ENCODE results near the gene RASD1. TPM values are rescaled to one million over a fixed set of nuclear protein-coding genes. Genes with fewer than 3 reads are reported as not detected.
A peak's percentile ranks its signal among the peaks of the same experiment; 100 is the strongest.

The RASD1 gene
- total RNA-seq (1 to 10 TPM; 3.2 to 6.8 TPM), polyA plus RNA-seq (ENCODE audit: insufficient read length in 2 of 2) (10 to 100 TPM; 13.5 to 14.6 TPM)
- long read RNA-seq, donor 1, transcript RASD1-201 (2 exons, 1,746 nt): major isoform, 6 of 6 reads
- long read RNA-seq, donor 1, partial matches to known transcripts: 0 of 6 reads
- long read RNA-seq, donor 1, other reads (novel, unspliced or antisense): 0 of 6 reads
- long read RNA-seq, donor 2, partial matches to known transcripts: 0 of 1 reads
- long read RNA-seq, donor 2, other reads (novel, unspliced or antisense): 0 of 1 reads
- long read RNA-seq, donor 3, transcript RASD1-201 (2 exons, 1,746 nt): major isoform, 6 of 6 reads
- long read RNA-seq, donor 3, partial matches to known transcripts: 0 of 6 reads
- long read RNA-seq, donor 3, other reads (novel, unspliced or antisense): 0 of 6 reads
- long read RNA-seq, donor 4: 0 reads

- H3K4me1 ChIP-seq (ENCODE audit: control insufficient read depth, insufficient read depth, low read length): peaks cover 42% of the 10 kb centered on the region
- H3K9me3 ChIP-seq (ENCODE audit: control insufficient read depth, insufficient read depth, low read length): no peaks in the 10 kb centered on the region
- H3K27me3 ChIP-seq (ENCODE audit: control insufficient read depth, insufficient read depth, low read length): no peaks in the 10 kb centered on the region
- under 1% methylated on average over 90 of the region's 93 CpGs for WGBS (ENCODE audit: insufficient coverage)
- peak within 1 kb of the TSS; percentile 56 for H3K4me3 ChIP-seq (ENCODE audit: low read depth, low read length)
- peaks cover 22% of the 10 kb centered on the region for H3K36me3 ChIP-seq (ENCODE audit: control insufficient read depth, insufficient read depth, low read length)
- DNase-seq (ENCODE audit: low read depth in 4 of 6, low spot score in 6 of 6): peak in 5 of 6 donors; percentile 64 to 95 (median 67)
- H3K27ac ChIP-seq (ENCODE audit: low read depth, low read length): peak within 1 kb of the TSS; percentile 81
Measured at GRCh38 chr17:17496189-17497064, at the start of gene RASD1. Gene RASD1, minus strand, starts transcription at chr17:17496395. Its CDS starts 214 bp downstream, at chr17:17496181.

DNA sequence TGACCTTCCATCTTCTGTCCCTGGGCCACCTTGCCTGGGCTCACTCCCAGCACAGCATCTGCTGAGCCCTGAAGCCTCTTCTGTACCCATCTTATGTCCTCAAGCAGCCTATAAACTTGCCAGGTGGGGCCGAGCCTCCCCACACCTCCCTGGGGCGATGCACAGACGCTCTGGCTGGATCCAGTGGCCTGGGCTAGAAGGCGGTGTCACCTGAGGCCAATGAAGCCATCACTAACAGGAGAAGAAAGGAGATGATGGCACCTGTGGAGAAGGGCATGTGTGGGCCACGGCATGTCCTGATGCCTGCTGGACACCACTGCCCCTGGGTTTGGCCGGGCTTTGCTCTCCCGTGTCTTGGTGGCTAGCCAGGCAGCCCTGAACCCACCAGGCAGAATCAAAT is 49.8 kb upstream of the RASD1 start:
- no peak for DNase-seq (ENCODE audit: low read depth in 4 of 6, low spot score in 6 of 6)
- H3K27ac ChIP-seq (ENCODE audit: low read depth, low read length): no peak overlapping the region
- H3K9me3 ChIP-seq (ENCODE audit: control insufficient read depth, insufficient read depth, low read length): no peaks in the 10 kb centered on the region
- no peaks in the 10 kb centered on the region for H3K27me3 ChIP-seq (ENCODE audit: control insufficient read depth, insufficient read depth, low read length)
- H3K4me3 ChIP-seq (ENCODE audit: low read depth, low read length): no peak overlapping the region
- H3K36me3 ChIP-seq (ENCODE audit: control insufficient read depth, insufficient read depth, low read length): peaks cover 28% of the 10 kb centered on the region
- 83% methylated on average over 5 of the region's 7 CpGs for WGBS (ENCODE audit: insufficient coverage)
- peaks cover 31% of the 10 kb centered on the region for H3K4me1 ChIP-seq (ENCODE audit: control insufficient read depth, insufficient read depth, low read length)

- Histone ChIP-seq H3K36me3 (ENCODE audit: control insufficient read depth, insufficient read depth, low read length) (peaks cover 28% of the 10 kb centered on the region), H3K4me1 (ENCODE audit: control insufficient read depth, insufficient read depth, low read length) (peaks cover 38% of the 10 kb centered on the region), H3K27ac (ENCODE audit: low read depth, low read length) (no peak overlapping the region), H3K9me3 (ENCODE audit: control insufficient read depth, insufficient read depth, low read length) (no peaks in the 10 kb centered on the region), H3K4me3 (ENCODE audit: low read depth, low read length) (no peak overlapping the region), H3K27me3 (ENCODE audit: control insufficient read depth, insufficient read depth, low read length) (no peaks in the 10 kb centered on the region)
- 95% methylated on average over 16 of the region's 20 CpGs for WGBS (ENCODE audit: insufficient coverage)
- DNase-seq (ENCODE audit: low read depth in 4 of 6, low spot score in 6 of 6): no peak
Measured at GRCh38 chr17:17545031-17545820, 49.0 kb upstream of the RASD1 start.

DNA sequence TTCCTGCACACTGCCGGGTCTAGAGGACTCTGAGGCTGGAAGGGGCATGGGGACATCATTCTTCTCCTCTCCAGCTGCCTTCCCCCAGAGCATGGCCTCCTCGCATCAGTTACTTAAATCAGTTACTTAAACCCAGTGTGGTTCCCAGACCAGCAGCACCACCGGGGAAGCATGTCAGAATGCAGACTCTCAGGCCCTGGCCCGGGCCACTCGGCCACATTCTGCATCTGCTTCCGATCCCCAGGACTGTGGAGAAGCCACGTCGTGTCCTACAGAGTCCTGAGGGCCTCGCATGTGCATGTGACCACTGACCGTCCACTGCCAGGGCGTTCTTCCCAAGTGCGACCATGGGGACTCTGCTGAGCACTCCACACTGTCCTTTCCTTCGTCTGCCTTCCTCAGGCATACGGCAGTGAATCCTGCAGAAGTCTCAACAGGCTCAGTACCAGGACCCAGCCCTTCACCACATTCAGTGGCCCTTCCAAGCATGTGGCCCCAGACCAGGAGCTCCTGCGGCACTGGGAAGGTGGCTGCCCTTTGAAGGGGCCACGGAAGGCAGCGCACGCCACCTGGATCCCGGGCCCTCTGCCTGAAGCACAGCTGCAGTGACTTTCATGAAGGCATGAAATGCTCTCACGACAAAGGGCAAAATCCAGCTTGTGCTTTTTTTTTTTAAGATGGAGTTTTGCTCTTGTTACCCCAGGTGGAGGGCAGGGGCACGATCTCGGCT is 46.9 kb upstream of the RASD1 start:
- Histone ChIP-seq H3K27me3 (ENCODE audit: control insufficient read depth, insufficient read depth, low read length) (no peaks in the 10 kb centered on the region), H3K4me1 (ENCODE audit: control insufficient read depth, insufficient read depth, low read length) (peaks cover 45% of the 10 kb centered on the region), H3K36me3 (ENCODE audit: control insufficient read depth, insufficient read depth, low read length) (peaks cover 24% of the 10 kb centered on the region), H3K27ac (ENCODE audit: low read depth, low read length) (no peak overlapping the region), H3K9me3 (ENCODE audit: control insufficient read depth, insufficient read depth, low read length) (no peaks in the 10 kb centered on the region), H3K4me3 (ENCODE audit: low read depth, low read length) (no peak overlapping the region)
- 94% methylated on average over 22 of the region's 22 CpGs for WGBS (ENCODE audit: insufficient coverage)
- DNase-seq (ENCODE audit: low read depth in 4 of 6, low spot score in 6 of 6): no peak

DNA sequence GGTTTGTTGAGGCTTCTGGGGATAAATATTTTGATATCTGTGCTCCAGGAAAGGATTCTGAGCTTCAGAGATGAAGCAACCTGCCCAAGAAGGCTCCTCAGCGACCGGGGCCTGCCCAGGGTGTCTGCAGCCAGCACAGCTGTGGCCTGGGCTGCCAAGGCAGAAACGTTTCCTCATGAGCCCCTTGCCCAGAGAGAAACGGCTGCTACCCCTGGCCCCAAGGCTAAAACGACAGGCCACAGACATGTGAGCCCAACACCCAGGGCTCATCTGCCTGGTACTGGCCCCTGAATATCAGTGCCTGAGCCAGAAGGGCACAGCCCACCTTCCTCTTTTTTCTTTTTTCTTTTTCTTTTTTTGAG is 45.4 kb upstream of the RASD1 start:
- WGBS (ENCODE audit: insufficient coverage): 73% methylated on average over 5 of the region's 5 CpGs
- H3K27ac ChIP-seq (ENCODE audit: low read depth, low read length): no peak overlapping the region

DNA sequence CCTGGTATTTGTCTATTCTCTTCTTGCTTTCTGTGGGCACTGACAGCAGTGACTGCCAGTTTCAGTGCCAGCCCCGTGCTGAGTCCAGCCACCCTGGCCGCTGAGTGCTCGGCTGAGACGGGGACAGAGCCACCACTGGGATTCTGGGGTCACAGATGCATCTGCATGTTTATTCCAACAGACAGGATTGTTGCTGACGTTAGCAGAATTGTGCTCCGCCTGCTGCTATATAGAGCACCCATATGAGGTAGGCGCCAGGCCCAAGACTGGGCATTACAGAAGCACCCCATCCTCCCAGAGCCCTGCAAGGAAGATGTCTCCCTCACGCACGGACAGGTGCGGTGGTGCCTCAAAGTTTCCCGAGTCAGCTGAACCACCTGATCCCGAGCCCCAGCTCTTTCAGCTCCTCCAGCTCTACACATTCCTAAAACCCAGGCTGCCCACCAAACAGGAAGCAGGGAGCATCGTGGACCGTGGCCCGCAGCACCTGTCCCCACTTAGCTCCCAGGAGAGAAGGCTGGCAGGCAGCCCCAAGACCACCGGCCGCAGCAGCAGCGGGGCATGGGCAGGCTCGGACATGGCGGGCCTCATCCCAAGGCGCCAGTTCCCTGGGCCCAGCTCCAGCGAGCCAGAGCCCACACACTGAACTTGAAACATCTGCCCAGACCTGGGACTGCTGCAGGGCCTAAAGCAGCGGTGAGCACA is 44.9 kb upstream of the RASD1 start:
- WGBS (ENCODE audit: insufficient coverage): 75% methylated on average over 22 of the region's 23 CpGs
- Histone ChIP-seq H3K27me3 (ENCODE audit: control insufficient read depth, insufficient read depth, low read length) (no peaks in the 10 kb centered on the region), H3K27ac (ENCODE audit: low read depth, low read length) (no peak overlapping the region), H3K36me3 (ENCODE audit: control insufficient read depth, insufficient read depth, low read length) (peaks cover 29% of the 10 kb centered on the region), H3K9me3 (ENCODE audit: control insufficient read depth, insufficient read depth, low read length) (no peaks in the 10 kb centered on the region), H3K4me3 (ENCODE audit: low read depth, low read length) (no peak overlapping the region), H3K4me1 (ENCODE audit: control insufficient read depth, insufficient read depth, low read length) (peaks cover 38% of the 10 kb centered on the region)
- peak in 1 of 6 donors; percentile 19 for DNase-seq (ENCODE audit: low read depth in 4 of 6, low spot score in 6 of 6)

More for the DNA sequence above, 45.4 kb upstream of the RASD1 start:
- no peaks in the 10 kb centered on the region for H3K27me3 ChIP-seq (ENCODE audit: control insufficient read depth, insufficient read depth, low read length)
- no peak for DNase-seq (ENCODE audit: low read depth in 4 of 6, low spot score in 6 of 6)
- no peak overlapping the region for H3K4me3 ChIP-seq (ENCODE audit: low read depth, low read length)
- H3K36me3 ChIP-seq (ENCODE audit: control insufficient read depth, insufficient read depth, low read length): peaks cover 27% of the 10 kb centered on the region
- no peaks in the 10 kb centered on the region for H3K9me3 ChIP-seq (ENCODE audit: control insufficient read depth, insufficient read depth, low read length)
- peaks cover 38% of the 10 kb centered on the region for H3K4me1 ChIP-seq (ENCODE audit: control insufficient read depth, insufficient read depth, low read length)

- Histone ChIP-seq H3K27ac (ENCODE audit: low read depth, low read length) (no peak overlapping the region), H3K4me3 (ENCODE audit: low read depth, low read length) (no peak overlapping the region), H3K27me3 (ENCODE audit: control insufficient read depth, insufficient read depth, low read length) (no peaks in the 10 kb centered on the region), H3K36me3 (ENCODE audit: control insufficient read depth, insufficient read depth, low read length) (peaks cover 29% of the 10 kb centered on the region), H3K4me1 (ENCODE audit: control insufficient read depth, insufficient read depth, low read length) (peaks cover 41% of the 10 kb centered on the region), H3K9me3 (ENCODE audit: control insufficient read depth, insufficient read depth, low read length) (no peaks in the 10 kb centered on the region)
- no peak for DNase-seq (ENCODE audit: low read depth in 4 of 6, low spot score in 6 of 6)
- 55% methylated on average over 15 of the region's 15 CpGs for WGBS (ENCODE audit: insufficient coverage)
Measured at GRCh38 chr17:17540278-17540906, 44.2 kb upstream of the RASD1 start.

- no peak for DNase-seq (ENCODE audit: low read depth in 4 of 6, low spot score in 6 of 6)
- WGBS (ENCODE audit: insufficient coverage): 88% methylated on average over 10 of the region's 10 CpGs
- H3K9me3 ChIP-seq (ENCODE audit: control insufficient read depth, insufficient read depth, low read length): no peaks in the 10 kb centered on the region
- no peak overlapping the region for H3K4me3 ChIP-seq (ENCODE audit: low read depth, low read length)
- H3K4me1 ChIP-seq (ENCODE audit: control insufficient read depth, insufficient read depth, low read length): peaks cover 43% of the 10 kb centered on the region
- peaks cover 26% of the 10 kb centered on the region for H3K36me3 ChIP-seq (ENCODE audit: control insufficient read depth, insufficient read depth, low read length)
- H3K27me3 ChIP-seq (ENCODE audit: control insufficient read depth, insufficient read depth, low read length): no peaks in the 10 kb centered on the region
- H3K27ac ChIP-seq (ENCODE audit: low read depth, low read length): no peak overlapping the region
Measured at GRCh38 chr17:17539591-17539990, 43.4 kb upstream of the RASD1 start.

All from spinal cord (tissue), 10 donors.